D721Med (cell line): ENCODE results near the gene UROS.

Experiments
- DNase-seq: peaks from one replicate; pipeline ENCODE4 v3.0.0; 2011; ENCODE audit warnings: low spot score; ENCODE audit not compliant: insufficient read length
- FAIRE-seq: peaks from 2 replicates; lab custom pipeline; 2011; peaks lifted over from hg19 to GRCh38; lab: Jason Lieb, UNC
- CTCF ChIP-seq: IDR thresholded peaks from 2 replicates; pipeline ENCODE4 v1.5.1; 2012; ENCODE audit warnings: mild to moderate bottlenecking, control low read depth; ENCODE audit not compliant: insufficient read depth; ENCODE audit errors: missing control alignments

The UROS gene

DNA sequence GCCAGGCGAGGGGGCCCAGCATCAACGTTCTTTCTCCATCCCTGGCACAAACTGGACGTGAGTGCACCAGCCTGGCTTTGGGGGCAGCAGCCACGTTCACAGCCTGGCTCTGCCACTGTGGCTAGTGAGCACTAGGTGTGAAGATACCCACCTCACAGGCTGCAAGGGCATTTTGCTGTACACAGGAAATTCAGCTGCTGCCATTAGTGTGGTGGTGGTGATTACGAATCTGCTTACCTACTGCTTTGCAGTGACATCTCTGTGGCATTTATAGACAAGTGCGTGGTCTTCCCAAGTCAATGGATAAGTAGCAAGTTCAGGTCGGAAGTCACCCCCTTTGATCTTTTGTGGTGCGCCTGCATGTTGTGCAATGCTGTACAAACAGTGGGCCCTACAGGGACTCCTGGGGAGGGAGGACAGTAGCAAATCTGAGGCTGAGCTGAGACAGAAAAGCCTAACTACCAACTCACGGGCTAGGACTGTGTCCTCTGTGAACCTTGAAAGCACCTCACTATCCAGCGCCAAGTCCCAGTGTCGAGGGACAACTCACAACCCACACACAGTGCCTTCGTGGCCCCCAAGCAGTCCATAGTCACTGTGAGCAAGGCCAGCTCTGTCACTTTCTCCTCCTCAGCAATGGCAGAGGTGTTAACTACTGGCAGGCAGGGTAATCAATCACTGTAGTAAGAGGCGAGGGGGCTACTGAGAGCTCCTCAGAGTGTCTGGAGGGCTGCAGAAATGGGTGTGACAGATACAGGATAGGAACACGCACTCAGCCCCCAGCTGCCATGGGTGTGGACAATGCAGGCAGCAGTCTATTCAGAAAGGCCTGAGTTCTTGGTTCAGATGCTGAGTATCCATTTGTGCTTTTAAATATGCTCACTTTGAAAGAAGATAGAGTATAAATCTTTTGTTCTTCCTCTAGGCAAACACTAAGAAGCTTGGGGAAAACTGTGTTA is 30.4 kb downstream of the UROS start:
- DNase-seq, result no peak
- FAIRE-seq, result no peak
- TF ChIP-seq CTCF, result no peak

GRCh38 chr10:125788156-125789034 is 34.7 kb downstream of the UROS start:
- FAIRE-seq, result no peak
- TF ChIP-seq CTCF, result no peak

DNA sequence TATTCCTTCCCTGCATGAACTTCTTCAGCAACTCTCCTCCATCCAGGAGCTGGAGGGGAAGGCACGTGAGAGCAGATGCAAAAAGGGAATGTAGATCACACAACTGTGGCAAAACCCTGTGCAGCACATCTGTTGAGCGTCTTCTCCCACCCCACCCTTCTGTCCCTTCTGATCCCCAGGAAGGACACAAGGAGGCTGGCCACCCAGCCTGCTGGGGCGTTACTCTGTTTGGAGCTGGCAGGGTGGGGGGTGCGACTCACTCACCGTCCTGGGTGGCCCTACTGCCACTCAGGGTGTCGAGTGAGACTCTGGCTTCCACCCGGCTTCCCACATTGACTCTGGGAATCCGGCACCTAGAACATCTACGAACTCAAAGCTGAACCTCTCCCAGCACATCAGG is 37.3 kb downstream of the UROS start:
- DNase-seq (no peak), FAIRE-seq (no peak)
- TF ChIP-seq CTCF, result no peak

More at GRCh38 chr10:125788156-125789034, 34.7 kb downstream of the UROS start:
- DNase-seq, result no peak

GRCh38 chr10:125783957-125784356 is 39.1 kb downstream of the UROS start:
- FAIRE-seq, result no peak
- TF ChIP-seq CTCF, result no peak
- DNase-seq, result no peak

- no peak for DNase-seq
- TF ChIP-seq CTCF, result no peak
- FAIRE-seq, result no peak
Measured at GRCh38 chr10:125783408-125783807, 39.6 kb downstream of the UROS start.

DNA sequence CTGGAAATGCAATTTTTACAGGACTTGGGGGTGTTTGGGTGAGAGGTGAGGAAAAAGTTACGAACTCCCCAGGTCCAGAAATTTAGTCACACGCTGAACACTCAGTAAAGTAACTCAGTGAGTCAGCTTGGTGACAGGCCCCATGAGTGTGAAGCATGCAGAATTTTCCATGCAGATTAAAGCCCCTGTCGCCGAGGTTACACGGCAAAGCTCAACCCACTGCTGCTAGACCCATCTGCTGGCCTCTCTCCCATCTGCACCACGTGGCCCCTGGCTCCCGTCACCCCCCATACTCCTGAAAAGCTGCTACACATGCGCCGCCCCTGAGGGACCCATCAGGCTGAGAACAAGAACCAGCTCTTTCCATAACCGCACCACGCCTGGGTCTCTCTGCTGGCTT is 40.4 kb downstream of the UROS start:
- no peak for TF ChIP-seq CTCF
- no peak for DNase-seq
- no peak for FAIRE-seq
